ENCODE data around the gene PPP1R15A.

GRCh38 chr19:48910803-48911202 is 38.6 kb downstream of the PPP1R15A start:
- TF ChIP-seq CTCF (IDR thresholded peaks at IDR 0.05) (no peak), POLR2A (IDR thresholded peaks at IDR 0.05) (no peak)

Data from upper lobe of left lung (tissue), 4 donors.